Measurements from ENCODE around the gene CTRB2.

Gene CTRB2

GRCh38 chr16:75236736-75237397, 29.9 kb upstream of the CTRB2 start:
- no peak for DNase-seq (ENCODE audit: low spot score)
- no peak overlapping the region for H3K4me3 Mint-ChIP-seq
- no peaks in the 10 kb centered on the region for H3K36me3 Mint-ChIP-seq (ENCODE audit: low read depth)
- H3K9me3 Mint-ChIP-seq: no peaks in the 10 kb centered on the region
- H3K27me3 Mint-ChIP-seq (ENCODE audit: low read depth): no peaks in the 10 kb centered on the region
- peaks cover 2% of the 10 kb centered on the region for H3K4me1 Mint-ChIP-seq (ENCODE audit: low read depth)
- H3K27ac Mint-ChIP-seq: no peak overlapping the region

GRCh38 chr16:75236232-75236631, 29.3 kb upstream of the CTRB2 start:
- Mint-ChIP-seq H3K4me3 (no peak overlapping the region), H3K27me3 (ENCODE audit: low read depth) (no peaks in the 10 kb centered on the region), H3K36me3 (ENCODE audit: low read depth) (no peaks in the 10 kb centered on the region), H3K9me3 (no peaks in the 10 kb centered on the region), H3K27ac (no peak overlapping the region), H3K4me1 (ENCODE audit: low read depth) (peaks cover 2% of the 10 kb centered on the region)
- no peak for DNase-seq (ENCODE audit: low spot score)

GRCh38 chr16:75235721-75236193, 28.8 kb upstream of the CTRB2 start:
- no peaks in the 10 kb centered on the region for H3K9me3 Mint-ChIP-seq
- H3K27me3 Mint-ChIP-seq (ENCODE audit: low read depth): no peaks in the 10 kb centered on the region
- no peaks in the 10 kb centered on the region for H3K36me3 Mint-ChIP-seq (ENCODE audit: low read depth)
- H3K27ac Mint-ChIP-seq: no peak overlapping the region
- no peak overlapping the region for H3K4me3 Mint-ChIP-seq
- DNase-seq (ENCODE audit: low spot score): no peak
- H3K4me1 Mint-ChIP-seq (ENCODE audit: low read depth): peaks cover 2% of the 10 kb centered on the region

GRCh38 chr16:75234856-75235696, 28.1 kb upstream of the CTRB2 start:
- H3K27ac Mint-ChIP-seq: no peak overlapping the region
- H3K9me3 Mint-ChIP-seq: no peaks in the 10 kb centered on the region
- H3K4me1 Mint-ChIP-seq (ENCODE audit: low read depth): peaks cover 2% of the 10 kb centered on the region
- no peak for DNase-seq (ENCODE audit: low spot score)
- H3K4me3 Mint-ChIP-seq: no peak overlapping the region
- no peaks in the 10 kb centered on the region for H3K36me3 Mint-ChIP-seq (ENCODE audit: low read depth)
- H3K27me3 Mint-ChIP-seq (ENCODE audit: low read depth): no peaks in the 10 kb centered on the region

- DNase-seq (ENCODE audit: low spot score): no peak
- Mint-ChIP-seq H3K4me1 (ENCODE audit: low read depth) (peaks cover 2% of the 10 kb centered on the region), H3K27ac (no peak overlapping the region), H3K4me3 (no peak overlapping the region), H3K27me3 (ENCODE audit: low read depth) (no peaks in the 10 kb centered on the region), H3K9me3 (no peaks in the 10 kb centered on the region), H3K36me3 (ENCODE audit: low read depth) (no peaks in the 10 kb centered on the region)
These were observed 26.6 kb upstream of the CTRB2 start for GRCh38 chr16:75233611-75233938.

- Mint-ChIP-seq H3K27ac (no peak overlapping the region), H3K4me1 (ENCODE audit: low read depth) (peaks cover 2% of the 10 kb centered on the region), H3K36me3 (ENCODE audit: low read depth) (no peaks in the 10 kb centered on the region), H3K4me3 (no peak overlapping the region), H3K27me3 (ENCODE audit: low read depth) (no peaks in the 10 kb centered on the region), H3K9me3 (no peaks in the 10 kb centered on the region)
- no peak for DNase-seq (ENCODE audit: low spot score)
These were observed 24.6 kb upstream of the CTRB2 start for GRCh38 chr16:75231570-75231969.

GRCh38 chr16:75230471-75231110, 23.6 kb upstream of the CTRB2 start:
- H3K9me3 Mint-ChIP-seq: no peaks in the 10 kb centered on the region
- H3K36me3 Mint-ChIP-seq (ENCODE audit: low read depth): no peaks in the 10 kb centered on the region
- H3K4me3 Mint-ChIP-seq: no peak overlapping the region
- no peaks in the 10 kb centered on the region for H3K27me3 Mint-ChIP-seq (ENCODE audit: low read depth)
- no peak overlapping the region for H3K27ac Mint-ChIP-seq
- no peak for DNase-seq (ENCODE audit: low spot score)
- peaks cover 2% of the 10 kb centered on the region for H3K4me1 Mint-ChIP-seq (ENCODE audit: low read depth)

- peaks cover 2% of the 10 kb centered on the region for H3K4me1 Mint-ChIP-seq (ENCODE audit: low read depth)
- H3K36me3 Mint-ChIP-seq (ENCODE audit: low read depth): no peaks in the 10 kb centered on the region
- no peak for DNase-seq (ENCODE audit: low spot score)
- no peak overlapping the region for H3K27ac Mint-ChIP-seq
- no peaks in the 10 kb centered on the region for H3K9me3 Mint-ChIP-seq
- H3K27me3 Mint-ChIP-seq (ENCODE audit: low read depth): no peaks in the 10 kb centered on the region
- H3K4me3 Mint-ChIP-seq: no peak overlapping the region
These were observed 22.4 kb upstream of the CTRB2 start for GRCh38 chr16:75229172-75230031.

GRCh38 chr16:75228143-75228976, 21.4 kb upstream of the CTRB2 start:
- no peaks in the 10 kb centered on the region for H3K27me3 Mint-ChIP-seq (ENCODE audit: low read depth)
- no peaks in the 10 kb centered on the region for H3K36me3 Mint-ChIP-seq (ENCODE audit: low read depth)

GRCh38 chr16:75227361-75228142, 20.6 kb upstream of the CTRB2 start:
- no peak for DNase-seq (ENCODE audit: low spot score)
- H3K4me3 Mint-ChIP-seq: no peak overlapping the region

More at GRCh38 chr16:75228143-75228976, 21.4 kb upstream of the CTRB2 start:
- Mint-ChIP-seq H3K4me3 (no peak overlapping the region), H3K4me1 (ENCODE audit: low read depth) (no peaks in the 10 kb centered on the region), H3K9me3 (no peaks in the 10 kb centered on the region), H3K27ac (no peak overlapping the region)
- DNase-seq (ENCODE audit: low spot score): no peak

GRCh38 chr16:75226550-75227360, 19.8 kb upstream of the CTRB2 start:
- H3K4me3 Mint-ChIP-seq: no peak overlapping the region
- H3K27me3 Mint-ChIP-seq (ENCODE audit: low read depth): no peaks in the 10 kb centered on the region
- H3K36me3 Mint-ChIP-seq (ENCODE audit: low read depth): no peaks in the 10 kb centered on the region
- H3K27ac Mint-ChIP-seq: no peak overlapping the region
- H3K9me3 Mint-ChIP-seq: no peaks in the 10 kb centered on the region
- no peaks in the 10 kb centered on the region for H3K4me1 Mint-ChIP-seq (ENCODE audit: low read depth)
- no peak for DNase-seq (ENCODE audit: low spot score)

More at GRCh38 chr16:75227361-75228142, 20.6 kb upstream of the CTRB2 start:
- H3K4me1 Mint-ChIP-seq (ENCODE audit: low read depth): no peaks in the 10 kb centered on the region
- H3K27ac Mint-ChIP-seq: no peak overlapping the region
- H3K36me3 Mint-ChIP-seq (ENCODE audit: low read depth): no peaks in the 10 kb centered on the region
- no peaks in the 10 kb centered on the region for H3K9me3 Mint-ChIP-seq
- no peaks in the 10 kb centered on the region for H3K27me3 Mint-ChIP-seq (ENCODE audit: low read depth)
